ENCODE results near the gene ACTA2.

Gene ACTA2

DNA sequence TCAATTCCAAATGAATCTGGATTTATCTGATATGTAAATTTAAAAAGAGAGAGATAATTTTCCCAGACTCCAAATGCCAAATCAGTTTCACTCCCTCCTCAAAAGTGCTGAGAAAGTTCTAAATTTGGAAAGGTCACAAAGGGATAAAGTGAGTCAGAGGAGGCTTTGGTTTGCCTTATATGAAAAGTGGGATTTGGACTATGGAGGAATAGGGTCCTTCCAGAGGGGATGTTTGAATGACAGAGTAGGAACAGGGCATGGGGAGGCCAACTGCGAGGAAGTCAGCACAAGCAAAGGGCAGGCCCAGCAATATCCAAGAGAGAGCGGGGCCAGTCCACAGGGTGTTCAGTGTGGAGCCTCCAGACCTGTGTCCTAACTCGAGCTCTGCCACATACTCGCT, 28.2 kb upstream of the ACTA2 start:
- no peak for DNase-seq

DNA sequence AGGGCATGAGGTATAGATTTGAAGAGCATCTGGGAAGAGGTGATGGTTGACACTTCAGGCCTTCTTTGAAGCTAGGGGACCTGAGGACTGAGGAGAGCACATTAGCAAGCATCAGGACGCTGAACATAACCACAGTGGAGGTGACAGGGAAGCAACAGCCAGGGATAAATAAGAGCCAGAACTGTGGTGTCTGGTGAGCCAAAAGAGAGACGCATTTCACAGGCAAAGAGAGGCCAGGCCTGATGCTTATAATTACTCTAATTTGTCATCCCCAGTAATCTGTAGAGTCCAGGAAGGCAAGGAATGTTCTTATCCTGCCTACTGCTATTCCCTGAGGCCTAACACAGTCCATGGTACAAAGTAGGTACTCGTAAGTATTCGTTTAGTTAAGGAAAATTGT, 27.7 kb upstream of the ACTA2 start:
- no peak for DNase-seq

DNA sequence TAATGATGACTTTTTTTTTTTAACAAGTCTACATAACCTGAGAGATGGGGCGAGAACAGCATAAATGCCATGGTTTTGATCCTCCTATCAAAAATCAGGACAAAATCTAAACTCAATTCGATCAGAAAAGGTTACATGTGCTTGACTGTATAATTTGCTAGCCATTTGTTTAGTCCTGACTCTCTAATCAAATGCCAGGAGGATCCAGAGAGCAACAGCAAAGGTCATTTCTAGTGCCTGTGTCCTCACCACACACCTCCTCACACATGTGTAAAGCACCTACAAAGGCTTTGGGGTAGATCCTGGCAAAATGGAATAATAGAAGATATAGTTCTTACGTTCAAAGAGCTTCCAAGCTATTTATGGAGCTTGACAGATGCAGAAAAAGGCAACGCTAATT, 27.0 kb upstream of the ACTA2 start:
- no peak for DNase-seq

DNA sequence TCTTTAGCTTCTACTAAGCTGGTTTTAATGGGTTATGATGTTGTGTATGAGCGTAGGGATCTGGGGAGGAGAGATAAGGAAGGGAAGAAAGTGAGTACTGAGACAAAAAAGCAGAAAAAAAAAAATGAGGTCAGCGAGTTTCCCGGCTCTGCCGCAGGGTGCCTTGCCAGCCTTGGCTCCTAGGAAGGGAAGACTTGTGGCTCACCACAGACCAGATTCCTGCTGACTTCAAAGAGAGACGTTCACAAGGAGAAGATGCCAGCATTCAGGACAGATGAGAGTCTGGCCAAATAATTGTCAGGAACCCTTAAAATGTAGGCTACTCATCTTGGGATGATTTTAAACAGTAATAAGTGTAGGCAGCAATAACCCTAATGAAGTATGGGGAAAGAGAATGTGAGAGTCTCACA, 26.6 kb upstream of the ACTA2 start:
- DNase-seq, result no peak

DNA sequence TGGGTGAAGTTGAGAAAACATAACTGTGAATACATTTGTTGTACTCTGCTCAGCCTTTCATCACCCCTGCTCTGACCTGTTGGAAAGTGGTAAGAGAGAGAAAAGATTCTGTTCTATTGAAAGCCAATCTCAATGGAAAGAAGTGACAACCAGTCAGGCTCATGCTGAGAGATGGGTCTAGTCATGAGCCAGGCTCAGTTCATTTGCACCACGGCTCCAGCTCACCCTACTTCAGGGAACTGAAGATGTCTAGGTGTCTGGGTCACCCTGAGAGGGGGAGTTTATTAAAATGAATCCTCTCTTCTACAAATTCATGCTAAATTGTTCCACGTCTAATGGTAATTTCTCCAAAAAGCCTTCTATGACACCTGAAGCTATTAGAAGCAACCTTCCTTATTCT, 25.9 kb upstream of the ACTA2 start:
- DNase-seq, result no peak

DNA sequence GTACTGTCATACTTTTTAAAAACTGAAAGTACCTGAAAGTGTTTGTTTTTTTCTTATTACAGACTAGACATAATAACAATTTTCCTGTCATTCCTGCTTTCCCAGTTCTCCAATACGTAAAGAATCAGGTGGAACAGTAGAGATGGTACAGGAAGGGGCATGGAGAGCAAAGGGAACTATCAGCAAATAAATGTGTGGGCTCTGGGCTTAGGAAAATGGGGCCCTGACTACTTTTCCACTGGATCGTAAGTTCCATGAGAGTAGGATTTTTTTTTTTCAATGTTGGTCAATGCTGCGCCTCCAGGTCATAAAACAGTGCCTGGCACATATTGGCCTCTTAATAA, 22.8 kb upstream of the ACTA2 start:
- no peak for DNase-seq

DNA sequence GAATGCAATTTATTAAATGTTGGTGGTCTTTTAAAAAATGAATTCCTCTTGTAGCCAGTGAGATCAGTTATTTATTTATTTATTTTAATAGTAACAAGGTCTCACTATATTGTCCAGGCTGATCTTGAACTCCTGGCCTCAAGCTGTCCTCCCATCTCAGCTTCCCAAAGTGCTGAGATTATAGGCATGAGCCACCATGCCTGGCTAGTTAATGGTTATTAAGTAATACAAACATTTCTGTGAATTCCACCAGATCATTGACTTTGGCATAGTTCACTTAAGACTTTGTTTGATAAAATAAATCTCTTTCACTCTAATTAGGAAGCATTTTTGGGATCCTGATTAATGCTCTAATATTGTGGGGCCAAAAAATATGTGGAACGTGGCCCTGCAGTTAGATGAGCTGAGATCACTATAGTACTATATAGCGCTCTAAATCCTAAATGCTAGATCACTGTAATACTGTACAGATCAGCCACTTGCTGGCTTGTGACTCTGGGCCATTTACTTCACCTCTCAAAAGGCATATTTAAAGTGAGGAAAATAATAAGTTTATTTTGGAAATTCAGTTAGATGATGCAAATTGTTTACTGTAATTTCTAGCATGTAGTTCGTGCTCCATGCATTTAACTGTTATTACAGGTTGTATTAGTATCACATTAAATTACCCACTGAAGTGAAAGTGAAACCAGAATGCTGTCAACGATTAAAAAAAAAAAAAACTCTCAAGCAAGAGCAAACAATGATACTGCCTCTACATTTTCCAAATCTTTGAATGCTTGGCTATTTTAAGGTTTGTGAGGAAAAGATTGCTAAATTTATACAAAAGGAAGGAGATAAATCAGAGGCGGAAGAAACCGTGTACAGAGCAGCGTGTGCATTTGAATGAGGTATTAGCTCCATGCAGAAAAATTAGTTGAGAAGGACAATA, 22.1 kb upstream of the ACTA2 start:
- peak; percentile 23 for DNase-seq

DNA sequence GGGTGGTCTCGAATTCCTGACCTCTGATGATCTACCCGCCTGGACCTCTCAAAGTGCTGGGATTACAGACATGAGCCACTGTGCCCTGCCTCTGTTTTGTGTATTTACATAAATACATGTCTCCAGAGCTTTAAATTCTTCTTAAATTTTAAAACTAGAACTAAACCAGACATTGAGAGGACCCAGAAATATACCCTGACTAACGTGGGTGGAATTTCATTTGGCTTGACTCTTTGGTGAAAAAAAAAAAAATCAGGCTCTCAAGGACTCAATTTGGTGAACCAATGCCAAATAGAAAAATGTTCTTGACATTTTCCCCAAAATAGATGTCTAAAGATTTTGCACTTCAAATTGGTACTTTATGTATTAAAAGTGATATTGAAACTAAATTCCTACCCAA, 21.4 kb upstream of the ACTA2 start:
- no peak for DNase-seq

DNA sequence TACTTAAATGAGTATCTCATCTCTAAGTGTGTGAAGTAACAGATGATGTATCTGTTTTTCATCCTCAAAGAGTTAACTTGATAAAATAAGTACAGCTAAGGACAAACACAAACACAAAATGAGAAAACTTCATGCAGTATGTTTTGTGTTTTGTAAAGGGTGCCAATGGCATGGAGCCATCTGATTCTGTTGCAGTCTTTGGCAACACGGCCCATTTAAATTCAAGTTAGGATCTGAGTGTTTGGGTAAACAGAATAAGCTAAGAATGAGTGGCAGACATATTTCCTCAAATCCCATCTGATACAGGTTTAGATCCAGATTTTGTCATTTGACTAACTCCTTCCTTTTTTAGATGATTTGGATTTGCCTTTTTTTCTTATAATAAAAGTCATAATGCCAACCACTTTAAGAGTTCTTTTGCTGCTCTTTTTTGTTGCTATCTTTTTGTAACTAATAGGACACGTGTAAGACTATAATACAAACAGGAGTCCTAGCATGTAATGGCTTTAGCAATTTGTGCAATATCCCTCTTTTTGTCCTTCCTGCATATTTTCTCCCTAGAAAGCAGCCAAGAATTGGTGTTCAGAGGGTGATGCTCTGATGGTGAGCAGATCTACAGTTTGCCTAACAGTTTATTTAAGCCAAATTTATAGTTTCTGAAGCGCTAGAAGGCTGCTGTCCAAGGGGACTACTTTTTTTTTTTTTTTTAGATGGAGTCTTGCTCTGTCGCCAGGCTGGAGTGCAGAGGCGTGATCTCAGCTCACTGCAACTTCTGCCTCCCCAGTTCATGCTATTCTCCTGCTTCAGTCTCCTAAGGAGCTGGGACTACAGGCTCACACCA, 18.9 kb upstream of the ACTA2 start:
- DNase-seq, result no peak

DNA sequence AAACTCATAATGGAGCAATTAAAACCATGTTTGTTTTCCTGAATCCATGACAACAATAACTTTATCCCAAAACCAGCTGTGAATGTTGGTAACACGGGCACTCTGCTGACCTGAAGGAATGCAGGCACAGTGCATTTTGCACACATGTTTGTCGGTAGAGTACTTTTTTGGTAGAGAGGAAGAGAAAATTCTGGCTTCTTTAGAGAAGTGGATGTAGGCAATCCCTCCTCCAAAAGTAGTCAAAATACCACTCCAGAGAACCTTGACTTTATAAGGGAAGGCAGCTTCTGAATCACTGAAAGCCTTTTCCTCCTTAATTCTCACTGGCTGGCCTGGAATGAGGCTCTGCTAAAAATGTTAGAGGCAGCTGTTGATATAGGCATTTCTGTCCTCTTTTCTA, 15.8 kb upstream of the ACTA2 start:
- DNase-seq, result no peak

DNA sequence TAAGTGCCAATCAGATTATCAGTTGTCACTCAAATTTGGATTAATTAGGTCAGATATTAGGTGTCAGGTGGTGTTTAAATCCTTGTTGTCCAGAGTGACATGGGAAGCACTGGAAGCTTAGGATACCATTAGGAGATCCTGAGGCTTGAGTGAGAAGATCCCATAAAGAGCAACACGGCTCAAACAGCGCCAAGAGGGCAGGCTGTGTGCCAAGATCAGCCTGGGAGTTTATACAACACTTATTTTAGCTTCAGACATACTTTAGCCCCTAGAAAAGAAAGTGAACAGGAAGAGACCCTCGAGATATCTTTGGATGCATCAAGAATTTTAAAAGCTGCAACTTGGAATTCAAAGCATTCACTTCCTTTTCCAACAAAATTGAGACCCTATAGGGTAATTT, 14.2 kb upstream of the ACTA2 start:
- no peak for DNase-seq

DNA sequence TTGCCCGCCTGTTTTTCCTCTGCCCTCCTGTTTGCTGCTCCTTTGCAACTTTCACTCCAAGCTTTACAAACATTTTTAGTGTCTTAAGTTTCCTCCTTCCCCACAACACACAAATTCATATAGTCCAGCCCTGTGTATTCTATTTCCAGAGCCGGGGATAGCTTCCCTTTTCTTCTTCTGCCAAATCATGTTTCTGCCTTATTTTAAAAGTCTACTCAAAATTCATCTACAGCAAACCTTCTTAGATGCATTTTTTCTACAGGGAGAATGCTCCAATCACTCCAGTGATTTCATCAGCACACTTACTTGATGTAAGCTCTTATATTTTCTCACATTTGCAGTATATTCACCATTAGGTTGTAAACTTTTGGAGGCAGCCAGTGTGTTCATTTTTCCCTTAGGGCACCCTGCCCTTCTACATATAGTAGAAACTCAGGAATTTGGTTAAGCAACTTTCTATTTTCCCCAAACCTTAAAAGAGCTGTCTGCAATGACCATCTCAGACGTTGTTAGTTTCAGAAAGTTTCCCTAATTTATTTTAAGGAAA, 12.4 kb upstream of the ACTA2 start:
- DNase-seq, result no peak

DNA sequence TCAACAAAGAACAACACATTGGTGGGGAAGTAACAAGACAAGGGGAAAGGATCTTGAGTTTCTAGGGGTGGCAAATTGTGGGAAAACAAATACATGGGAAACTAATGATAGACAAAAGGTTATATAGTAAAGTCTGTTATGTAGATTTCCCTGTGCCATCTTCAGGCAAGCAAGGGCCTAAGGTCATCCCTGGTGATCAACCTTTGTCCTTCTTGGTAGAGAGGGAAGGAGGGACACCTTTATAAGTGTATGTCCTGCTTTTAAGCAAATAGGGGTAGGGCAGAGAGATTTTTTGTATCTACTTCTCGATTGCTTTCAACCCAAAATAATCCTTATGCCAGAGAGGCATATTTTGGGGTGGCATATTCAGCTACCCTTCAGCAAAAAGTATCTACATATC, 11.8 kb upstream of the ACTA2 start:
- DNase-seq, result no peak

DNA sequence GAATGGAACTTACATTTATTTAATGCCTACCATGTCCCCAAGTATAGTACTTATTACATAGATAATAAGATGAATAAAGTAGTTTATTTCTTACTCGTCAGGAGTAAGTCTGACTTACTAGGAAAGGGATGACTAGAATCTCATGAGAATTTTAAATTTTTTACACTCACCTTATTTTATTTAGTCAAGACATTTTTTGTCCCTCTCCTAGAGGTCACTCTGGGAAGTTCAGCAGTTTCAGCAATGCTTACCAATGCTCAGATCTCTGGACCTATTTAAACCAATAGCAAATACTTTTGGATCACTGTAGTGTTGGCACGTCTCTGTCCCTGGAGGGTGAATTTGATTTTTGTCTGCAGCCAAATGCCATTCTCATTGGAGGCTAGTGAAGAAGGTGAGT, 10.7 kb upstream of the ACTA2 start:
- DNase-seq, result no peak

DNA sequence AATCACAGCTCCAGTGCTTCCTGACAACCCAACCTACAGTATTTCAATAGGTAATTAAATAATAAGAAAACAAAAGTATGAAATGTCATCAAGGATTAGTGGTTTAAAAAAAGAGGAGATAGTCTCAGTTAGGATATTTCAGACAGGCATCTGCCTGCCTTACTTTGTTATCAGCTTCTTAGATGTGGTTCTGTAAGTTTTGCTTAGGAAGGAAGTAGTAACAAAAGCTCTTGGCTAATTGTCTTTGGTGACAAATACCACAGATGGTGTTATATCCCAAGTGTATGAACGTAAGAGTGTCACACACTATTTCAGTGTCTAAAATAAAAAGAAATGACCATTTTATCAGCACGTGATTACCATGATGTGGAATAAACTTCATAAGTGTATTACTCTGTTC, 9.8 kb upstream of the ACTA2 start:
- DNase-seq, result no peak

DNA sequence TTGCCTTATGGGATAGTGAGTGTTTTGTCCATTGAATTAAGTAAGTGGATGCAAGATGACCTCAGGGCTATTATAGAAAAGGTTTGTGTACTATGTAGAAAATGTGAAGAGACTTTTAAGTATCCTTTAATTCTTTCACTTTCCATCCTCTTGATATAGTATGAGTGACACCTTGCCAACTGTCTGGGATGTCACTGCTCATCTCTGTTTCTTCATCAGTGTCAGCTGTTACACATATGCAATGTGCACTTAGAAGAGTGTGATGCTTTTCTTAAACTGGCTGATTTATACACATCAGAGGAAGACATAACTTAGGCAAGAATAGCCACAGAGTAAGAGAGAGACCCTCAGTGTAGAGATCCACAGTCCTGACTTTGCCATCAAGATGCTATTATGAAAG, 8.7 kb upstream of the ACTA2 start:
- no peak for DNase-seq

DNA sequence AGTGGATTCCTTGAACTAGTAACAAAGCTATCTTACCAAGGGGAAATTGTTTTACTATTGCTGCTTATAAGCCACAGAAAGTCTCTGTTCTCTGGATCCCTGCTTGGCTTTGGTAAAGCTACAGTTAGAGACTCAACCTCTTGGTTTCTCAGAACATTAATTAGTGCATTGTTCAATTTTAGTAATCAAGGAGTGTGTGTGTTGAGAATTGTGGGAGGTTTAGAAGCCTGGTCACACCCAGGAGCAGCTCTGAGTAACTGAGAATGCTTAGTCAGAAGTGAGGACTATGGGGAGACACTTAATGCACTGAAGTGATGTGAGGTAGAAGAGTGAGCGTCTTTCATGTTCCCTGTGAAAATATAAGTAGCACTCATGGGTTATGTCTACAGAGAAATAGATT, 8.2 kb upstream of the ACTA2 start:
- DNase-seq, result no peak

DNA sequence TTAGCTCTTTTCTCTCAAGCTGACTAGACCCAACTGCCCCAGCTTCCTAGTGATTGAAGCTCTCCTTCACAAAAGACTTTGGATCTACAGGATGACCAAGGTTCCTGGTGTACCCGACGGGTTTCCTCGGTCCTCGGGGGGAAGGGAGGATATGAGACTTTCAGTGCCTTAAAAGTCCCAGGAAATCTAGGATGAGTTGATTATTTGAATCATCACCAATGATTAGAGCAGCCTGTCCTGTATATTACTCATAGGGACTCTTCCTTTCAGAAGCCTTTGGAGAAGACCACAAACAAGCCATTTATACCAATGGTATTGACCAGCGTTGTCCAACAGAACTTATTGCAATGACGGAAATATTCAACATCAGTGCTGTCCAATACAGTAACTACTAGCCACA, 6.1 kb upstream of the ACTA2 start:
- no peak for DNase-seq

DNA sequence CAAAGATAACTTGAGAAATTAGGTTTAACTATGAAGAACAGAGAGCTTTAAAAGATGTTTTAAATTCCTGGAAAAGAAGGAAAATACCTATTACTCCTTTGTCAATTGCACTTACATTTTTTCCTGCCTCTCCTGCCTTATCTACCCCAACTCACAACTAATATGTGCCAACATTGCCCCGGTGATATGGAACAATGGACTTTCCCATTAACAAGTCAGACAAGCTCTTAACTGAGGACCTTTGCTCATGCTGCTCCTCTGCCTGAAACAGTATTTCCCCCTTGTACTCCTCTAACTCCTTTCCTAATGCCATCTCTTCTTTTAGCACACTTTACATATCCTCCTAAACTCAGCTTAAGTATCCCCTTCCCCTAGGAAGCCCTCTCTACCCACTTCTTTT, 4.8 kb upstream of the ACTA2 start:
- no peak for DNase-seq

DNA sequence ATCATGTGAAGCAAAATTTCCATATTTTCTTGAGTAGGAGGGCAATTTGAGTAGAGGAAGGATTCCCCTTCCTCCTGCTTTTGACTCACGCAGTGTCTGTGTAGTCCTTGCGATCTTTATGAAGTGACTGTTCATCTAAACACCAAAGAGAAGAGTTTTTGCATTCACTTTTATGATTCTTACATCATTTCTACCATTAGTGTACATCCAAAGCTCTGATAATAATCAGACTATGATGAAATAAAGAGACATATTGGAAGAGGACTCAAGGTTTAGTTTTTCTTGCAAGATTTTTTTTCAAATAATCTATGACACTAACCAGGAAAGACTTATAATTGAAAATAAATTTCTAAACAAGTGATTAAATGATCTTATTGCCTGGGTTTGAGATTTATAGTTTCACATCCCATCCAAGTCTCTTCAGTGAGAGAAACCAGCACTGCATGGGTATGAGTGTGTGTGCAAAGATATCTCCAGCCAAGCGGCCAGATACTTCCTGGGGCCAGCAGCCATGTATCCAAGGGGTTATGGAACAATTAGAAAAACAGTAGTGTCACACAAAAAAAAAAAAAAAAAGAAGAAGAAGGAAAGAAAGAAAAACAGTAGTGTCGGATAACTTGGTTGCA, 2.0 kb upstream of the ACTA2 start:
- no peak for DNase-seq

DNA sequence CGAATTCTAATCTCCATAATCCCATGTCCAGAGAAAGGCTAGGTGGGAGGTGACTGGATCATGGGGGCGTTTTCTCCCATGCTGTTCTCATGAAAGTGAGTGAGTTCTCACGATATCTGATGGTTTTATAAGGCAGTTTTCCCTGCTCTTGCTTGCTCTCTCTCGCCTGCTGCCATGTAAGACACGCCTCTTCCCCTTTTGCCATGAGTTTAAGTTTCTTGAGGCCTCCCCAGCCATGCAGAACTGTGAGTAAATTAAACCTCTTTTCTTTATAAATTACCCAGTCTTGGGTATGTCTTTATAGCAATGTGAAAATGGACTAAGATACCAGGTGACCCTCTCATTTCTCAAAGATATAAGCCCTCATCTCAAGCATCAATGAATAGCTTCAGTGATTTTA, 1.1 kb upstream of the ACTA2 start:
- no peak for DNase-seq

DNA sequence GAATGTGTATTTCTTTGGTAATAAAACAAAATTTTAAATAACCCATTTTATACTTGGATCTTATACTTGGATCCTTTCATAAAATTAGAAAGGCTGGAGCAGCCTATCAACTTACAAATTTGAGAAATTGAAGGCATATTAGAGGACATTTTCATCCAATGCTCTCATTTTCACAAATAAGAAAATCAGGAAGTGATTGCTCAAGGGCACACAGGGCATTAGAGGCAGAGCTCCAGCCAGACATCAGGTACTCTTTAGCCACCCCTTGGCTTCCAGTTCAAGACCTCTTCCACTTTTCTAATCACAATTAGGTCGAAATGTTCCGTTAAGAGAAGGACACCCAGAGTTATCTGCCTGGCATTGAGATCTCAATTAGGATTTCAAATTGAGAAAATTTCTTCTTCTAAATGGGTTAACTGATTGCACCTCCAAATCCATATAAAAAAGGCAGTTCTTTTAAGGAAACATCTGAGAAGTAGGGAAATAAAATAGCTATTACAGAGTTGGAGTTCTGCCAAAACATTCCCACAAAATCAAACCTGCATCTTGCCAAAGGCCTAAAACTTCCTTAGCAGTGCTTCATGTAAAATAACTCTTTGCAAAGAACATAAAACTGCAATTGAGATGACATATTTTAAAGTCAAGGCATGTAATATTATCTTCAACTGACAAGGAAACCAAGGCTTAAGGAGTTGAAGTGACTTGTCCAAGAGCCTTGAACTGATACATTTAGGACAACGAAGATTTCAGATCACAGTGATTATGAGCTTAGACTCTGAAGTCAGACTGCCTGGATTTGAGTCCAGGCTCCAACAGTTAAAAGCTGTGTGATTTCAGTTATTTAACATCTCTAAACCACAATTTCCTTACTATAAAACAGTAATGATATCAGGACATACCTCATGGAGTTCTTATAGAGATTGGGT, 2.4 kb downstream of the ACTA2 start:
- no peak for DNase-seq

DNA sequence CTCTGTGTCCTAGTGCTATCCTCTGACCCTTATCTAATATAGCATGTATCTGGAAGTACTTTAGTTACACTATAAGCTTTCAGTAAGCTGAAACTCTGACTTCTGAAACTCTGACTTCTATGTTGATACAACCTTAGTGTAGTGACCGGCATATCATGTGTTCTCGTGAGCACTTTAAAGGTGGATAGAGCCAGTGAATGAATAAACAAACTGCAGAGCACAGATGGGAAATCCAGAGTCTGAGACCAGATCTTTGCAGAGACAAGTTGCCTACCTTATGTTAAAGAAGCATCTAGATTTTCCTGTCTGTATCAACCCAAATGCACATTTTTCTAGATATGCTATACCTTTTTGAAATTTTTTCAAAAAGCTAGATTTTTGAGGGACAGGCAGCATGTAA, 3.5 kb downstream of the ACTA2 start:
- no peak for DNase-seq
